HG02938 (cell line): Measurements from ENCODE around the gene HS3ST5.
"Not testable (repeated sequence)": the region's sequence is repeated elsewhere in the genome, so short reads cannot be mapped to it uniquely, and the experiment has no call there.

Source experiments
- ATAC-seq: cut with Tn5 transposase; IDR thresholded peaks from one replicate; pipeline ENCODE4 v1.9.1; 2021; ENCODE audit warnings: mild to moderate bottlenecking, moderate library complexity; ENCODE audit not compliant: unreplicated experiment

HS3ST5 gene

DNA sequence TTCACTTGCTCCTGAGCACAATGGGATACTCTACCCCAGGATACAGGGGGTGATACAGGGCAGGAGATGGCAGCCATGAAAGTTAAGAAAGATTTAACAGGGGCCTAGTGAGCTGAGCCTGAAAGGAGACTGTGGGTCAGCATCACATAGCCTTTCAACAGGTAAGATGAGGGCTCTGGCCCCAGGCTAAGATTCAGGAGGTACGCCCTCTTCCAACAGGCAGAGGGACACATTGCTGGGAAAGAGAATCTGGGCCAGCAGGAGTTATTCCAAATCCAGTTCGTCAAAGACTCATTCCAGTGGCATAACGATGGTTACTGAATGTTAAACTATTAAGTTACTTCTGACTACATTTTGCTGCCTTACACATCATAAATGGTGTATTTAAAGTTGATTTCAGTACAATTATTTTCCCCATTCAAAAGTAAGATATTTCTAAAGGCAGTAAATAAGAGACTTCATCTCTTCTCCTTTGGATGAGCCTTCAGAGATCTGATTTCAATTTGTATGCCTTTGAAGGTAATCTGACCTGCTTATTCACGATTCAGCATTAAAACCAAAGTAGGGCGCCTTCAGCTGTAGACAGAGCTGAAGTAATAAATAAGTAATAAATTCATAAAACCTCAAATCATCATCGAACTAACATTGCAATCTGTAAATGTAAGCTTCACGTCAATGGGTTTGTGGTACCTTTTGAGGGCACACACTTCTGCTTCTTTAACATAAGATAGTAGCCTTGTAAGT lies 62.4 kb downstream of the HS3ST5 start:
- no peak for ATAC-seq

DNA sequence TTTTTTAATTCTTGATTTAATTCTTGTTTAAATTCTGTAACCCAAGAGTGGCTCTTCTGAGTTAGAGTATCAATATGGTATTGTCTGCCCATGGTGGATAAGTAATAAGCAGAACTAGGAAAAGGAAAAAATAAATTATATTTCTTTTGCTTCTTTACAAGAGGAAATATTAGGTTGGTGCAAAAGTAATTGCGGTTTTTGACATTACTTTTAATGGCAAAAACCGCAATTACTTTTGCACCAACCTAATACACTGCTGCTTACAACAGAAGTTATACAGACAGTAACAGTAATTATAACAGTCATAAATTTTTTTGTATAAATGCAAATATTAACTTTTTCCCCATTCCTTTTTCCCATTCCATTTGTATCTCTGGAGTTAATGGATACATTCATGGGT lies 65.6 kb downstream of the HS3ST5 start:
- no peak for ATAC-seq

DNA sequence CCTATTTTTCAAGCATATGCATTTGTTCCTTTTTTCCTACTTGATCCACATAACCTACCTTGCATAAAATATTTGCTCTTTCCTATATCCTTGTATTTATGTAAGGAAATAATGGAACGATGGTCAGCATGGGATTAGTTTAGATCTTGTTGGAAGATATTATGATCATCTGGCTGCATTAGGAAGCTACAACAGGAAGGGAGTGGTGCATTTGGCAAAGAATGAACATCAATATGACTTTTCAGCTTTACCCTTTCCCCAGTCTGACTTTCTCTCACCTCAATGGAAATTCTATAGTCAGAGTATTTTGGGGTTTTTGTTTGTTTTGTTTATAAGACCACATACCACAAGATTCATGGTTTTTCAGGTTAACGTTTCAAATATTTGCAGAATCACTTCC lies 66.0 kb downstream of the HS3ST5 start:
- no peak for ATAC-seq

DNA sequence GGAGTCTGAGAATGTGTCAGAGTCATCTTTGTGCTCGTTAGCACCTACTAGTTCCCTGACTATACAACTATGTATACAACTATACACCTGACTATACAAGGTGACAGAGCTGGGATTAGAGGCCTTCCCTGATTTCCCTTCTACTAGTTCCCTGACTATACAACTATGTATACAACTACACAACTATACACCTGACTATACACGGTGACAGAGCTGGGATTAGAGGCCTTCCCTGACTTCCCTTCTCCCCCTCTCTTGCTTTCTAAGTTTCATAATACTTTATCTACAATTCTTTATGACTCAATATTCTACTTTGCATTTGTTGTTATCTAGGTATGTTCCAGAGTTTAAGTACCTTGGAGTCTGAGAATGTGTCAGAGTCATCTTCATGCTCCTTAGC lies 68.0 kb downstream of the HS3ST5 start:
- no peak for ATAC-seq

DNA sequence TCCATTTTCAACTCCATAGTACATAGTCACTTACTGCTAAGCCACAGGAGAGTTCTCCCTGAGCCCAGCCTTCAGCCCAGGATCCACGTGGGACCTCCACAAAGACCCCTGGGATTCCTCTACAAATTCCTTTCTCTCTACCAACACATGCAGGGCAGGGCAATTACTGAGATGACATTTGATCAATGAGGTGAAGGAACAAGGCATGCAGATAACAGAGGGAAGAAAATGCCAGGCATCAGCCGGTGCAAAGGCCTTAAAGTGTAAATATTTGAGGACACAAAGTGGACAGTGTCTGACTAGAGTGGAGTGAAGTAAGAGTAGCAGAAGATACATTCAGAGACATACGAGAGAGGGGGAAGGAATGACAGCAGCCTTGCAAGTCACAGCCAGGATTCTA lies 70.2 kb downstream of the HS3ST5 start:
- no peak for ATAC-seq

DNA sequence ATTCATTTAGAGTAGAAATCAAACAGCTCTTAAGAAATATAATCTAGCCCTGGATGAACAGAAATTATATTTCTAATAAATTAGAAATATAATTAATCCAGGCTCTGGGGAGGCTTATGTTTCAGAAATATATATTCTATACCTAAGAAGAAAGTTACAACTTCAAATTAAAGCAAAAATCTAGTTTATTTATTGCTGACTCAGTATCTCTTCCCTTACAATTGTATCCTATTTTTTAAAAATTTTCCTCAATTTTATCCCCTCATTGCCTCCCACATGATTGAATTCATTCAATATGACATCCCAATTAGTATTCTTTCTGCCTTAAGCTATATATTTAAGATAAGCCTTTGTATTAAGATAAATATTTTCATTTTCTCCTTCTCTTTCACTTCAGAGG lies 71.4 kb downstream of the HS3ST5 start:
- no peak for ATAC-seq

DNA sequence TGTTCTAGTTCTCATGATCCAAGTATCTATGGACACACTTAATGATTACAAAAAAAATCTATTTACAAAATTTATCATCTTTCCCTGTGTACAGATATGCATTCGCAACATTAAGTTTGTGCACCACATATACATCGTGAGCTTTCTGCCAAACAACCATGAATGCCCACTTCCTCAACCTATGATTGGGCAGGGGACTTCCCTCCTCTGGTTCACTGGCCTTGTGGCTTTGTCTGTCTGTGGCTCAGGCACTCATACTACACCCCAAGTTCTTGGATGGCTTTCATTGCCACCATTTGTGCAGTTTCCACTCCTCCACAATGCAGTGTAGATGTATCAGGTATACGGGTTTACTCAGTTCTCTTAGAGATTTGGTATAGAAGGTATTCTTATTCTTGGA lies 74.9 kb downstream of the HS3ST5 start:
- ATAC-seq = no peak

DNA sequence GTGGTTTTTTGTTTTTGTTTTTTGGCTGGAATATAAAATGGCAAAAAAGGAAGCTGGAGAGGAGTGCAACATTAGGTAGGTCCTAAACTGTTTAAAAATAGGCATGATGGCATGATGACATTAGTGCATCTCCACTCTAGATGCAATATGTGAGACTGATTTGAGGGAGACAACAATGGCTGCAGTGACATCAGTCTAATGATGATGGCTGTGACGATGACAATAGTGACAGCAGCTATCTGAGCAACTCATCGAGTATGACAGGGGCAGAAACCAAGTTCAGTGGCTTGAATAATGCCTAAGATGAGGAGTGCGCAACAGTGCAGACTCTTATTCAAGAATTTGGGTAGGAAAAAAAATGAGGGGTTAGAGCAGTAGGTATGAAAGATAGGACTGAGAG lies 82.0 kb downstream of the HS3ST5 start:
- ATAC-seq = no peak

DNA sequence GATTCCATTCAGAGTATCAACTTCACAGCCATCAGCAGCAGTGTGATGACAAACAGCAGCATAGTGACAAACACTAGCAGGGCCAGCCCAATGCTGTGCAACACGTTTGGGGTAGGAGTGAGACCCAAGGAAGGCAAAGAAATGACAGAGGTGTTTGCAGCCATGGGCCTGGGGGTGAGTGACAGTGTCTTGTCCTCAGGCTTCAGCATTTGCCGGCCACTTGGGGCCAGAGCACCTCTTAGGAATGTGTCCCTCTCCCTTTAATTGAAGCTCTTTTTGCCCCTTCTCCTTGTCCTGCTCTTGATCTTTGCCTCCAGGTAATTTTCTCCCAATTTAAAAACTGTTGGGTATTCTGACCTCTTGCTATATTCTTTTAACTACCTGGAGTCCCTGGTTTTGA lies 84.4 kb downstream of the HS3ST5 start:
- ATAC-seq = no peak

DNA sequence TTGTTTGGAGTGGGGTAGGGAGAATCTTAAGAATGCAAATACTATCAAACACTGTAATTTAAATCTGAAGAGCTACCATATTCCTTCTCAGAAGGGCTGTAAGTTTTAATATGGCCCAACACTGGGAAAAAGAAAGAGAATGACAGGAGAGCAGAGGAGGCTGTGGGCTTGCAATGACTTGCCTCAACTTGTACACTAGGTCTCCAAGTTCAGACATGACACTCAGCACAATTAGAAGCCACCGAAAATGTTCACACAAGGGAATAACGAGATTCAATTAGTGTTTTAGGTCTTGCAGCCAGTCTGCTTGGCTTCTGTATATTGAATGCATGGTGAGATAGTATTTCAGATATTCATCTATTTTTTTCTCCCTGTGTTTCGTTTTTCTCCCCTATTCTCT lies 89.4 kb downstream of the HS3ST5 start:
- ATAC-seq = no peak

DNA sequence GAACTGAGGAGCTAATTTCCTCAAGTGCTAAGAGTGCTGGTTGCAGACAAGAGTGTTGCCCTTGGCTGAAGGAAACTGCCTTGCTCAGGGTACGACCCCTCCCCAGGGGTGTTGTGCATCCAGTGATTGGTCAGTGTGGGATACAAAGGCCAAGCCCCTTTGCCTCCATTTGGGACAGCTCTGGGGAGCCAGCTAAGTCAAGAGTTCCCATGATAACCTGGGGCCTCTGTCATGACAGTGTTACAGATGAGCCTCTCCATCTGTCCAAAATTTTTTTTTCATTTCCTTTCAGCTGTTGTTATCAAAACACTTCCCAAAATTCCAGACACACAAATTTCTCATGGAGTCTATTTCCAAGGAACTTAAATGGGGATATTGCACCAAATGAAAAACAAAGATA lies 93.3 kb downstream of the HS3ST5 start:
- ATAC-seq = no peak

DNA sequence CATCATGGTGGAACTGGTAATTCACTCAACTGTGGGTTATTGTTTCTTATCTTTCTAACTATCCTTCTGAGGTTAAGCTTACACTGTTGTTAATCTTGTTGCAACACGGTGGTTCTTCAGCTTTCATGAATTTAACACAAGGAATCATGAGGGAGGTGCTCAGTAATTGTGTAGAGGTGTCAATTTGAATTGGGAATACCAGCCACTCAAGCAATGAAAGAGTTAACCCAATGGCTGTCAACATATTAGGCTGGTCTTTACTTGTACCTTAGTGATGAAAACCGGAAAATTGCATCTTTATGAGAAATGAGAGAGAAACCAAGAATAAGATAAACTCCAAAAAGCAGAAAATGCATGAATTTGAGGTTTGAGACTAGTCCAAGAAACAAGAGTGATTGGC lies 95.7 kb downstream of the HS3ST5 start:
- ATAC-seq = no peak

DNA sequence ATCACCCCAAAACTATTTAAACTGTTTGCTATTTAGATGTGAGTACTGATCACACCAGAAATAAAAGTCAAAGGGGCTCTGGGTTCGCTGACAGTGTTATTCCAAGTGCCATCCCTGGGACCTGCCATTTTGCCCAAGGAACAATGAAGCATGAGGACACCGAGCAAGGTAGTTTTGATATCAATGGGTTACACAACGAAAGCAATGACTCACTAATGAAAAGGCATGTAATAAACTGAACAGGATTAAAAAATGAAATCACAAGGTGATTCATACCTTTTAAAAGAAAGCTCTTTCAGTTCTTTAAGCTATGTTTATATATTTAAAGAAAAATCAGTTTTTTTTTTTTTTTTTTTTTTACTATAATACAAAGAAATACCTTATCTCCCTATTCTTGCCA lies 102.0 kb downstream of the HS3ST5 start:
- no peak for ATAC-seq

DNA sequence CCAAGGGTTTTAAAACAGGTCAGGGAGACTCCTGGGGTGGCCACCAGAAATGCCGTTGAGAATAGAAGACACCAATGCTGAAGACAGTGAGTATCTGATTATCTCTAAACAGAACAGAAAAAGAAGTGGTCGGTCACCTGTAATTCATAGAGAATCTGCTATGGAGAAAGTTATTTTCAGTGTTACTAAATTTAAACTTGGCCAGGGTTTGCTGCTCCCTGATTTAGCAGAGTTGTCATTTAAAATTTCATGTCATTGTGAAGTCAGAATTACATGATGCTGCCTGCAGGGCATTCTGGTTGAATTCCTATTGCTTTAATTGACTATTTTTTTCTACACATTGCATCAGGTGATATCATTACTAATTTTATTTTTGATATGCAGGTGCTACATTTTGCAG lies 114.1 kb downstream of the HS3ST5 start:
- no peak for ATAC-seq

DNA sequence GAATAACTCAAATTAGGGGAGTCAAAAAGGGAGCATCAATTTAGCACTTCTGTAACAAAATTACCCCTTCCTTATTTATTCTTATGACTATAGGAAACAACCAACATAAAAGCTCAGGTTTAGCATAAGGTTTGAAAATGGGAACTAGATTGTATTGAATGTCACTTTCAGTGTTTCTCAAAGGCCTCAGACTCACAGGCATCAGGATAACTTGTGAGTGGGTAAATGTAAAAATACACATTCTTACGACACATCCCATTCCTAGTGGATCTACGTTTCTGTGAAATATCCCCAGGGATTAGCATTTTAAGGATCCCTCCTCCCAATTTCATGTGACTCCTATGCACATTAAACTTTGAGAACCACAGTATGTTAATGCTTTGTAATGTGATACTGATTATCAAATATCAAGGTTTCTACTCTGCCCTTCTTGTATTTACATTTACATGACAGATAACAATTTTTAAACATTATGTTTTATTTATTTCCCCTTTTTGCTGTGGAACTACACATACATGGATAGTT lies 114.8 kb downstream of the HS3ST5 start:
- no peak for ATAC-seq

DNA sequence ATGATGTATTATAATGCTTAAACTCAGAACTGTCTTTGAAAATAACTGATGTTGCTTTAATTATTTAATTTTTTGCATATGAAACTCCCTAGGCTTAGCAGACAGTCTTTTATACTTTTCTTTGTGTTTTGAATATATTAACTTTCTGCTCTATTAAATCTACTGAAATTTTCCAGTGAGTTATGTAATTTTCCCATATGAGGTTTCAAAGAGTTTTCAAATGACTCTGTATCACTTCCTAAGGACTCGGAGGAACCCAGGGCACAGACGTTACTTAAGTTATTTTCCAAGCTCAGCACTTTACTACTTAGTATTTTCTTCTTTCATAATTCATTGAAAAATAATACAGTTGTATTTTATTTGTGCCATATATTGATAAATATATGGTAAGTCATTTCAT lies 122.6 kb downstream of the HS3ST5 start:
- no peak for ATAC-seq

DNA sequence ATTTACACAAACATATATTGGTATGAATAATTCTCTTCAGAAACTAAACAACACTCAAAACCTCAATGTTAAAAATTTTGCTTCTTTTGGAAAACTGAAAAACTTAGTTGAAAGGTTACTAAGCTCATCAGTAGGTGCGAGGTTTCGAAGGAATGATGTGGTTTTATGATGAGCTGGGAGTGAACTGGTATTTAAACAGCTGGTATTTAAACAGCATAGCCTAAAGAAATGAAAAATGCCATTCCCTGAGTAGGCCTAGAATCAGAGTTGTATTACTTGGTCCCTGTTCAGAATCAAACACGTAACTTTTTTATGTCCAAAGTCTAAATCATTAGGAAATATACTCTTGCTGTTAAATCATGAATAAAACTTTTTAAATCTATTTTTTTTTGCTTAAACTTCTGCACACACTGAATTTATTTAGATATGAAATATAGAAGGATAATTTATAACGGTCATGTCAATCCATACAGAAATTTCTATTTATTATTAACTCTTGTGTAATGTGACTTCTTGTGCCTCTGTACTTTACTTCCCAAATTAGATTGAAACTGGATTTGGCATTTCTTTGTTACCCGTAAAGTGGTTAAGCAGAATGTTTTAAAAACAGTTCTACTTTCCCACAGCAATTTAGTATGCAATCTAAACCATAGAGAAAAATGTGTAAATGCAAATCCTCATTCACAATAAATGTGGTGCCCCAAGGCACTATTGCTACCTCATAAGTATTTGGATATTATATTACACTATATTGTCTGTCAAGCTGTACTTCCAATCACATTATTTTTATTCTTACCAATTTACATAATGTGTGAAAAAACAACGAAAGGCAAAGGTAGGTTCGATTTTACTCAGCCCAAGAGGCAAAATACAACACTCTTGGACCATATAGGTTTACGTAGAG lies 124.1 kb downstream of the HS3ST5 start:
- ATAC-seq = no peak

DNA sequence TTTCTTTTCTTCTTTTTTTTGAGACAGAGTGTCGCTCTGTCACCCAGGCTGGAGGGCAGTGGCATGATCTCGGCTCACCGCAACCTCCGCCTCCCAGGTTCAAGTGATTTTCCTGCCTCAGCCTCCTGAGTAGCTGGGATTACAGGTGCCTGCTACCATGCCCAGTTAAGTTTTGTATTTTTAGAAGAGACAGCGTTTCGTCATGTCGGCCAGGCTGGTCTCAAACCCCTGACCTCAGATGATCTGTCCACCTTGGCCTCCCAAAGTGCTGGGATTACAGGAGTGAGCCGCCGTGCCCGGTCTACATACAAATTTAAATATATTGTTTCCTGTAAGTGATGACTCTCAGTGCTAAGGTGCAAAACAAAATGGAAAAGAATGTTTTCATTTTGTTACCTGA lies 124.8 kb downstream of the HS3ST5 start:
- ATAC-seq = not testable (repeated sequence)

DNA sequence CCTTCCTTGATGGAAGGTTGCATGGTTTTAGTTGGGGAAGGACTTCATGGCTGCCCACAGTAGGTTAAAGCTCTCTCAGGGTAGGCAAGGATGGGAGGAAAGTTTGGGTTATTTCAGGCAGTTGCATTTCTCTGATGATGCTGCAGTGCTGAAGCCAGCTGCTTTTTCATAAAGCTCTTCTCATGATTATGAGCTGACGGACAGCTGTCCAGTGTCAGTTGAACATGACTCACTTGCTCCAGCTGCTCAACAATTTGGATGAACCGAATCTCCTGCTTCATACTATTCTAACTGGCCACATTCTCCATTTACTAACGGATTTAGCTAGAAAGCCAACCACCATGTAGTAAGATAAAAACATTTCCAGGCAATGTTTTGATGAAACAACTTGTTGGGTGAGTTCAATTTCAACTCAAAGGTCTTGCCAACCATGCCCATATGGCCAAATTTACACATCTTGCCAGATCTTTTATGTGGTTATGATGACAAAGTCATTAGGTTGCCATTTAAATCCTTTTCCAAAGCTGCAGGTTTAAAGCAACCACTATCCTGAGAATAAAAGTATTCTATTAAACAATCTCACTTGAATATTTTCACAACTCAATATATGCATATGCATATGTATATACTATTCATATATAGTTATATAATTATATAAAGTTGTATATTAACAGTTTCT lies 125.9 kb downstream of the HS3ST5 start:
- ATAC-seq = no peak

DNA sequence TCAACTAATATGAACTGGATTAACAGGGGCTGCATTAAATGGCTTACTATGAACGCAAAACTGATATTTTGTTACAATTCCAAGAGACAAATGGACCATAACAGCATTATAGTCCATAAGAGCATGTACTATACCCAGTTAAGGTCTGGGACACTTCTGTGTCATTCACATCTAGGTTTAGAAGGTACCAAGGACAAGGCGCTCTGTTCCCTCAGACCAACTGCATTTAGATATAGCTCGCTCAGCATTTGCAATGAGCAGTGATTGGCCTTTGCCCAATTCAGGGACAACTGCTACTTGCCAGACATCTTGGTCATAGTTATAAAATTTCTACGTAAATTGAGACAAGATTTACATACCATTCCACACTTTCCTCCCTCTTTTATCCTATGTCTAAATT lies 132.4 kb downstream of the HS3ST5 start:
- no peak for ATAC-seq

DNA sequence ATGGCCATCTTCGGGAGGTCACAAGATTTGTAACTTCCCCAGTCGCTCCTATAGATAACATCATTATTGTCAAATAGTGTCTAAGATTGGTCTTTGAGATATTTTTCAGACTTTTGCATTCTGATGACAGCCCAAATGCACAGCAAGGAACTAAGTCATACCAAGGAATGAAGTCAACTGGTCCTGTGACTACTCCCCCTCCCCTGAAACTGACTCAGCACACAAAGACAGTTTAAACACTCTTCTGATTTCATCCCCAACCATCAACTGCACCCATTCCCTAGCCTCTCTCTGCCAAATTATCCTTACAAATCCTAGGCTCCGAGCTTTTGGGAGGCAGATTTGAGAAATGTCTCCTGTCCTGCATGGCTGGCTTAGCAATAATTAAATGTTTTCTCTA lies 139.4 kb downstream of the HS3ST5 start:
- no peak for ATAC-seq

DNA sequence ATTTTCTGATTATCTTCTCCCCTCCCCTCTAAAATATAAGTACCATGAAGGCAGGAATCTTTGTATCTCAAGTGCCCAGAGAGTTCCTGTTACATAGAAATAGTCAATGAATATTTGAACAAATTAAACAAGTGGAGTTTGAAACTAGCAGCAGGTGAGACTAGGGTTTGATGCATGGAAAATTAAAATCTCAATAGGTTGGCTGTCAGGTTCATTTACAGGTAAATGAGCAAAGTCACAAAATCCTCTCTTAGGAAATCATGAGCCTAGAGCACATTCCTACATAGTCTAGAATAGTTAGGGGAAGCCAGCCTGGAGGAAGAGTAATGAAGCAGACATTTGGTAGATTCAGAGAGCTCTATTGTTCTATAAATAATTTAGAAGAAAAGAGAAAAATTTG lies 140.4 kb downstream of the HS3ST5 start:
- ATAC-seq = no peak
